K562 (cell line): ENCODE results near the gene RHOB.

Experiments
- BDP1 ChIP-seq: IDR thresholded peaks from 3 replicates; pipeline ENCODE4 v1.6.1; 2011; ENCODE audit not compliant: insufficient read length, insufficient read depth
- CTCF ChIP-seq, 3 experiments: IDR thresholded peaks in 2 of 3; conservative IDR thresholded peaks in 1 of 3; 2 replicates each; pipeline ENCODE4 v1.5.1; 2011 to 2012; ENCODE audit warnings: low read length in 3 of 3, mild to moderate bottlenecking in 3 of 3, control low read depth in 2 of 3, improper control_type of control experiment in 1 of 3, inconsistent platforms in 1 of 3, low read depth in 1 of 3, mixed read lengths in 1 of 3, moderate library complexity in 1 of 3; ENCODE audit not compliant: insufficient read depth in 2 of 3
- EZH2 ChIP-seq: IDR thresholded peaks from 2 replicates; pipeline ENCODE4 v1.6.1; 2012; ENCODE audit warnings: low read depth, mild to moderate bottlenecking, inconsistent platforms, low read length, borderline replicate concordance
- FOXA1 ChIP-seq: fragments of 450-650 bp; IDR thresholded peaks from 2 replicates; pipeline ENCODE4 v1.6.1; 2016; ENCODE audit warnings: mild to moderate bottlenecking, borderline replicate concordance
- JUND ChIP-seq, 2 experiments: IDR thresholded peaks; 2 replicates in 1 of 2; 3 replicates in 1 of 2; pipeline ENCODE4 v1.6.1; 2011; ENCODE audit warnings: borderline replicate concordance in 2 of 2, low read depth in 2 of 2, low read length in 2 of 2, improper control_type of control experiment in 1 of 2, missing biosample characterization in 1 of 2, missing genetic modification characterization in 1 of 2, missing genetic modification reagents in 1 of 2
- TEAD2 ChIP-seq: fragments of 450-650 bp; IDR thresholded peaks from 2 replicates; pipeline ENCODE4 v1.6.1; 2016; ENCODE audit warnings: missing genetic modification characterization, control low read depth, missing compliant biosample characterization
- XRCC3 ChIP-seq: fragments of 450-650 bp; IDR thresholded peaks from 2 replicates; pipeline ENCODE4 v1.6.1; 2017; ENCODE audit warnings: mild to moderate bottlenecking, moderate library complexity
- ZNF274 ChIP-seq: IDR thresholded peaks from 2 replicates; pipeline ENCODE4 v1.6.1; 2011; ENCODE audit warnings: low read depth, mild to moderate bottlenecking, low read length, moderate library complexity, borderline replicate concordance
- ZNF347 ChIP-seq: fragments of 450-650 bp; formaldehyde crosslinking; IDR thresholded peaks from 2 replicates; pipeline ENCODE4 v1.4.0; 2020; ENCODE audit warnings: low read depth, mild to moderate bottlenecking, moderate library complexity

- TF ChIP-seq FOXA1: no peak
- no peak for TF ChIP-seq XRCC3
- TF ChIP-seq EZH2: no peak
- no peak for TF ChIP-seq ZNF274
- no peak for TF ChIP-seq ZNF347 (CRISPR knock-in tag)
- TF ChIP-seq JUND (IDR thresholded peaks at IDR 0.05; ENCODE audit: borderline replicate concordance, low read depth, low read length): no peak
- no peak for TF ChIP-seq JUND (tag; IDR thresholded peaks at IDR 0.05; ENCODE audit: borderline replicate concordance, low read depth, low read length)
- TF ChIP-seq CTCF (IDR thresholded peaks at IDR 0.05 in 2 of 3, conservative IDR thresholded peaks at IDR 0.05 in 1 of 3; ENCODE audit: insufficient read depth in 2 of 3, low read depth in 1 of 3, low read length in 3 of 3): no peak
- no peak for TF ChIP-seq BDP1
- no peak for TF ChIP-seq TEAD2
Observed at GRCh38 chr2:20427931-20428526, 18.8 kb upstream of the RHOB start.
